NCI-H2029 treated with DMSO at 0.1 percent for 48 hours (cell line): Measurements from ENCODE around the gene SH2B2.

Experiments
- DNase-seq: peaks from one replicate; lab custom pipeline; 2025; lab: John Stamatoyannopoulos, UW

The SH2B2 gene

DNA sequence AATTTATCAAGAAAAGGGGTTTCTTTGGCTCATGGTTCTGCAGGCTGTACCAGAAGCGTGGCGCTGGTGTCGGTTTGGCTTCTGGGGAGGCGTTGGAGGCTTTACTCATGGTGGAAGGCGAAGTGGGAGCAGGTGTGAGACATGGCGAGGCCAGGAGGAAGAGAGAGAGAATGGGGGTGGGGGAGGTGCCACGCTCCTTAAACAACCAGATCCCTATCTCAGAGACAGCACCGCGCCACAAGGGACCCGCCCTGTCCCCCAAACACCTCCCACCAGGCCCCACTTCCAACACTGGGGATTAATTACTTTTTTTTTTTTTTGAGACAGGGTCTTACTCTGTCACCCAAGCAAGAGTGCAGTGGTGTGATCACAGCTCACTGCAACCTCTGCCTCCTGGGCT is 18.0 kb upstream of the SH2B2 start:
- no peak for DNase-seq

- no peak for DNase-seq
These were observed 16.3 kb upstream of the SH2B2 start for GRCh38 chr7:102270178-102270887.

DNA sequence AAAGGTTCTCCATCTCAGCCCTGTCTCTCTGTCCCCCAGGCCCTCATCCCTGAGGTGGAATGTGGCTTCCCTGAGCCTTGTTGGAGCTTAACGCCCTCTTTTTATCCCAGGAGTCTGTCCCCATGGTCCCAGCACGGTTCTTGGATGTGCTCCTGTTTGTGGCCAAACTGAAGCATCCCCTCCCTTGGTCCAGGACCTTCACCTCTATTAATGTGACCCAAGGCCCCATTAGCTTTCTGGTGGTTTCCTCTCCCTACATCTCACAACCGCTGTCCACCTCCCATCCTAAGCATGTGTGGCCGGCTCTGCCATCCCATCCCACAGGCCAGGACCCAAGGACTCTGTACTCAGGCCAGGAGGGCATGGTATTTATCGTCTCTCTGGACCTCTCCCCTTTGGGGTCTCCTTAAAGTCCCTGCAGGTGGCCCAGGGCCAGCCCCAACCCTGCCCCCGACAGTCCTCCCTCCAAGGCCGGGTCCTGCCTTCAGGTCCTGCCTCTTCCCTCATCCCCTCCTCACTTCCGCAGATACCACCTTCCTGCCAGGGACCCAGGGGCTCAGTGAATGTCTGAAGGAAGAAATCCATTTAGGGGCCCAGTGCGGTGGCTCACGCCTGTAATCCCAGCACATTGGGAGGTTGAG is 15.4 kb upstream of the SH2B2 start:
- DNase-seq: no peak

DNA sequence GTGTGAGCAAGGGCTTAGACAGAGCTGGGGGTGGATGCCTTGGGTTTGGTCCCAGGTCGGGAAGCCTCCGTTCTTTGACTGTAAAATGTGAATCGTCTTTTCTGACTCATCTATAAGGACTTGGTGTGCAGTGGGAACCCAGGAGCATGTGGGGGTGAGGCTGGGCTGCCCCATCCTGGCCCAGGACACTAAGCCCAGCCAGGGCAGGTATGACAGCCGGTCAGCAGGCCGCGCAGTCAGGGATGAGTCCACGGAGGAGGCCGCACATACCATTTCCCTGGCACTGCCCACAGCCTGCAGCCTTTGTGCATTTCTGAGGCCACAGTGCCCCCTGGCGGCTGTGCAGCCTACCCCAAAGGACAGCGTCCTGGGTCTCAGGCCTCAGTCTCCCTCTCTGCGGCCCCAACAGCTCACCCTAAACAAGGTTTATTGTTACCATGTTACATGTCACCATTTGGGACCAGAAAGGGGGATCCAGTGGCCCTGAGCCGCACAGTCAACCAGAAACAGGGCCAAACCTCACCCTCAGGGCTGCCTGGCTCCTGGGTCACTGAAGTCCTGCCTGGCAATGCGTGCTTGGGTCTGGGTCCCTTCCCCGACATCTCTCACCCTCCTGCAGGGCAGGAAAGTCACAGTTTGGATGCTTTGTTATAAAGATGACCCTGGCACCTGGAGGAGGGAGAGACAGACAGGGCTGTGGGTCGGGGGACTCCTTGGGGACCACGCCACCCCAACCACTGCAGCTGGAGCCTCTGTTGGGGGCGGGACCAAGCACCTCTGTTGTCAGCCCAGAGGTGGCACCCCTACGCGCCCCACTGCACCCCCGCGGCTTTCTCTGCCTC is 14.4 kb upstream of the SH2B2 start:
- peak; percentile 13 for DNase-seq

- no peak for DNase-seq
These were observed 13.5 kb upstream of the SH2B2 start for GRCh38 chr7:102272917-102273748.

DNA sequence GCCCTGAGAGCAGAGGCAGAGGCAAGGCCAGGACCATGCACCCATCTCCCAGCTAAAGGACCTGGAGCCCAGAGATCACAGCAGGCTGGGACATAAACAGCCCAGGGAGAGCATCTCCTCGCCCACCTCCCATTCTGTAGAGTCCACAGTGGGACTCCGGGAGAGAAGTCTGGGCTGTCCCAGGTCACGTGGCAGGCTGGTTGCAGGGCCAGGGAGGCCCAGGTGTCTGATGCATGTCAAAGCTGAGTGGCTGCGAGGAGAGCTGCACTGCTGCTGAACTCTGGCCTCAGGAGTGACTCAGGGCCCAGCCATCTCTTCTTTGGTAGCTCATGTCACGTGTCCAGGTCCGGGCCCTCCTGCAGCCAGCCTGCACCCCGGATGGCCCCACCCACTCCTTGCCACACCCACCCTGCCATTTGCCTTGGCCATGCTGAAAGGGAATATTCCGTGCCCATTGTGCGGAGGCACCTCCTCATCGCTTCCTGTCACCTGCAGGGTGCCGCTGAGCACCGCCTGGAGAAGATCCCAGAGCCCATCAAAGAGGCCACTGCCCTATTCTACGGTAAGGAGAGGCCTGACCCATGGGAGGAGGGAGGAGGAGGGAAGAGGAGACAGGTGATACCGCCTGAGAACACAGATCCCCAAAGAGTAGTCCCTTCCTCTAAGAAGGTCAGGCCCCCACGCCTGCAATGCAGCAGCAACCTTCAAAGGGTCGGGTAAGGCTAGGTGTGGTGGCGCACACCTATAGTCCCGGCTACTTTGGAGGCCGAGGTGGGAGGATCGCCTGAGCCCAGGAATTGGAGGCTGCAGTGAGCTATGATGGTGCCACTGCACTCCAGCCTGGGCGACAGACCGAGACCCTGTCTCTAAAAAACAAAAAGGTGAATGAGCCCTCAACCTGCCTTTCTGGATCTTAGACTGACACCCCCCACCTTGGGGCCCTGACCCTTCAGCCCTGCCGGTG is 12.6 kb upstream of the SH2B2 start:
- no peak for DNase-seq

DNA sequence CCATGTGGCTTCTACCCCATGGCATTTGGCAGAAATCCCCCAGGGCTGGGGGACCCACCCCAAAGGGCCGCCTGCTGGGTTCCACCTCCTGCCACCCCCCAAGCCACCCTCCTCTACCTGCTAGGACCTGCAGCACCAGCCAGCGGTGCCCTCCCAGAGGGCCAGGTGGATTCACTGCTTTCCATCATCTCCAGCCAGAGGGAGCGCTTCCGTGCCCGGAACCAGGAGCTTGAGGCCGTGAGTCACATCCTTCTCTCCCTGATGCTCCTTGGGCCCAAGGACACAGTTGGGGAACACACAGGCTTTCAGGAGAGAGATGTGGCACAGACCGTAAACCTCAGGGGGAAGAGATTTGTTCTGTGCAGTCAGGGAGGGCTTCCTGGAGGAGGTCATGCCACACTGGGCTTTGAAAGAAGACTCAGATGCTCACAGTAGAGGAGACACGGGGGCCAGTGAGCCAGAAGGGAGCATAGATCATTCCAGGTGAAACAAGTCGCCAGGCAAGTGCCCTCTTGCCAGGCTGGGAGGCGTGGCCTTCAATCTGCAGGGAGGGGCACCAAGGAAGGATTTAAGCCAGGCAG is 11.5 kb upstream of the SH2B2 start:
- DNase-seq: no peak

DNA sequence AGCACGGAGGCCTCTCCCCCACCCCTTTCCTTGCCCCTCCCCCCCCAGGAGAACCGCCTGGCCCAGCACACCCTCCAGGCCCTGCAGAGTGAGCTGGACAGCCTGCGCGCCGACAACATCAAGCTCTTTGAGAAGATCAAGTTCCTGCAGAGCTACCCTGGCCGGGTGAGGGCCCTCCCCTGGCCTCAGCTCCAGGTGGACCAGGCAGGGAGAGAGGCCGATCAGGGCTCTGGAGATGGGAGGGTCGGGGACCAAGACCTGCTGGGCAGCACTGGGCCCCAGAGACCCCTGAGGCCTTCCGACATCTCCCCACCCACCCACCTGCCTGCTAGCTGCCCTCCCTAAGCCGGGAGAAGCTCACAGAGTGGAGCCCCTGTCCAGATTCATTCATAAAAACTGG is 8.8 kb upstream of the SH2B2 start:
- no peak for DNase-seq

GRCh38 chr7:102279537-102280400 is 6.9 kb upstream of the SH2B2 start:
- DNase-seq: no peak

DNA sequence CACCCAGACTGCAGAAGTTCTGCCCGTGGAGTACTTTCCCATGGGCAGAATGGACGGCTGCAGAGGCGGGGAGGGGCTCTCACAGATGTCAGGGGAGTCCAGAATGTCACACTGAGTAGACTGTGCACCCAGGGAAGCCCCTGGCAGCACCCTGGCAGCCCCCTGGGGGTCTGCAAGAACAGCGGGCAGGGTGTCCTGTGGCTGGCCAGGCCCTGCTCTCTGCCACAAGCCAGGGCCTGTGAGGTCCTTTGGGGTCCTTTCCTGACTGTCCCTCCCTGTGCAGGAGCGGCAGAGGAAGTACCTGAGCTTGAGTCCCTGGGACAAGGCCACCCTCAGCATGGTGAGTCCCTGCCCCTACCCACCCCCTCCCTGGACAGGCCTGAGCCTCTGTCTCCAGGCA is 6.1 kb upstream of the SH2B2 start:
- no peak for DNase-seq

DNA sequence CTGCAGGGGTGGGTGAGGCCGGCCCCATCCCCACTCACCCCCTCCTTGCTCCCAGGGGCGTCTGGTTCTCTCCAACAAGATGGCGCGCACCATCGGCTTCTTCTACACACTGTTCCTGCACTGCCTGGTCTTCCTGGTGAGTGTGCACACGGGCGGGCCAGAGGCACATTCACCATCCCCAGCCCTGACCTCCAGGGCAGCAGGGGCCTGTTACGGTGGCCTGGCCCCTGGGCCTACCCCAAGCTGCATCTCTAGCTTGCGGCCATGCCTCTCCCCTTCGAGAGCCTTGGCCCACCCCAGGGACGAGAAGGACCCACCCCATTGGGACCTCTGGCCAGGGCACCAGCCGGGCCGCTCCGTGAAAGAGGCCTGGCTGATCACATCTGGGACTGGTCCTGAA is 4.9 kb upstream of the SH2B2 start:
- no peak for DNase-seq

GRCh38 chr7:102282465-102283362 is 4.0 kb upstream of the SH2B2 start:
- DNase-seq: no peak

- no peak for DNase-seq
These were observed 3.0 kb upstream of the SH2B2 start for GRCh38 chr7:102283477-102284189.

DNA sequence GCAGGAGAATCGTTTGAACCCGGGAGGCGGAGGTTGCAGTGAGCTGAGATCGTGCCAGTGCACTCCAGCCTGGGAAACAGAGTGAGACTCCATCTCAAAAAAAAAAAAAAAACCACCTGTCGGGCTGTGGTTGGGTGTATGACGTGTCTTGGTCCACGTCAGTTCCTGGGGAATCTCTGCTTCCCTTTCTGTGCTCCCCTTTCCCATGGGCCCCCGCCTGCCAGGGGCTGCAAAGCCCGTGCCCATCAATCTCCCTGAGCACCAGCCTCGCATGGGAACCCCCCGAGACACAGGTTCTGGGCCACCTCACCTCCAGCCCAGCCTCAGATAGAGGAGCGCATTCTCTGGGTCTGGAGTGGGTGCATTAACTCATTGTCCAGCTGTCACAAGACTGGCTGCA is 2.3 kb upstream of the SH2B2 start:
- DNase-seq: no peak

GRCh38 chr7:102284891-102285539 is 1.7 kb upstream of the SH2B2 start:
- no peak for DNase-seq

DNA sequence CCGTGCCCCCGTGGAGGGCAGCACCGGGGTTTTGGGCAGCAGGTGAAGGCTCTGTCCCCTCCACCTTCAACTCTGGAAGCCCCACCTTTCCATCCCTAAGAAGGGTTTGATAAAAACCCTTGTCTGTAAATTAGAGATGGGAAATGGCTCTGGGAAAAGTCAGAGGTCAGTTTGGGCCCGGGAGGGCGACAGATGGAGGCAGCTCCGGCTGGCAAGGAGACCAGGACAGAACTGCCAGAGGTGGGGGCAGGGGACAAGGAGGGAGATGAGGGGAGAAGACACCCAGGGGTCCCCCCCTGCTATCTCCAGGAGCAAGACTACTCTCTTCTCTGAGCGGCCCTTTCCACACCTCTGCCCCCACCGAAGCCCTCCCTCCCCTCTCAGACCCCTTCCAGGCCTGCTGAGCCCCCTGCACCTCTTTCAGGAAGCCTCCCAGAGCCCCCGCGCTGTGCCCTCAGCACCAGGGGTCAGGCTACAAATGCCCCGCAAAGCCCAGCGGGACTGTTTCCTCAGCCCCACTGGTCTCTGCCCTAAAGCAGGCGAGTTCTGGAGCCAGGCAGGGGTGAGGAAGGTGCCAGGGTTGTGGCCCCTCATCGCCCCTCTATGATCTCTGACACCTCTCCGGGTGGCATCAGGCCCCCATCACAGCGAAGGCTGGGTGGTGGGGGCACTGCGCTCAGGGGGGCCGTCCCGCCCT is 980 bp upstream of the SH2B2 start:
- no peak for DNase-seq
